Thyroid gland (tissue), 4 donors: ENCODE measurements around the gene HES3. TPM values are rescaled to one million over a fixed set of nuclear protein-coding genes. Genes with fewer than 3 reads are reported as not detected.

Source experiments
- DNase-seq, 2 donors: peaks; one replicate each; pipeline ENCODE4 v3.0.0-alpha.2; 2019
- H3K27ac ChIP-seq, 3 donors: fragments of 200-600 bp; sonication (generic); 1 replicate in 2 of 3; 2 replicates in 1 of 3; pipeline ENCODE4 v1.5.1; 2016 to 2019; ENCODE audit warnings: mild to moderate bottlenecking in 1 of 3, moderate library complexity in 1 of 3
- H3K27me3 ChIP-seq: fragments of 200-600 bp; sonication (generic); one replicate; pipeline ENCODE4 v1.5.1; 2019
- H3K36me3 ChIP-seq, 2 donors: fragments of 200-600 bp; sonication (generic); one replicate each; pipeline ENCODE4 v1.5.1; 2016 to 2019
- H3K4me1 ChIP-seq, 2 donors: fragments of 200-600 bp; sonication (generic); one replicate each; pipeline ENCODE4 v1.5.1; 2017 to 2019
- H3K4me3 ChIP-seq, 3 donors: fragments of 200-600 bp; sonication (generic); replicated peaks in 1 of 3; 1 replicate in 2 of 3; 2 replicates in 1 of 3; pipeline ENCODE4 v1.5.1; 2016; ENCODE audit warnings: mild to moderate bottlenecking in 1 of 3
- H3K9me3 ChIP-seq: fragments of 200-600 bp; sonication (generic); one replicate; pipeline ENCODE4 v1.5.1; 2017
- POLR2A ChIP-seq, 2 donors: fragments of 450-650 bp; IDR thresholded peaks; one replicate each; pipeline ENCODE4 v1.6.1; 2017; ENCODE audit warnings: antibody characterized with exemption in 2 of 2, mild to moderate bottlenecking in 2 of 2, moderate library complexity in 1 of 2
- WGBS, 2 donors: methylation state at CpG; one replicate each; pipeline ENCODE4 v1.1.5; 2017; 5-methylcytosine and 5-hydroxymethylcytosine counted together
- intact Hi-C: fragments of 100-400 bp; cut with DNase I; formaldehyde crosslinking; loops from one replicate; pipeline ENCODE4 v1.15.1; 2023
- total RNA-seq, 4 donors: library from RNA; depleted of rRNA; stranded (reverse); fragments of >200 nt; gene quantifications; one replicate each; pipeline ENCODE4 v1.2.3, GENCODE V29; 2016
- TF ChIP-seq, protein P1 (sequence below), 6 experiments: fragments of 200-600 bp in 3 of 6; fragments of 450-650 bp in 3 of 6; sonication (generic) in 3 of 6; IDR thresholded peaks; one replicate each; pipeline ENCODE4 v1.5.1; 2016 to 2019; ENCODE audit warnings: antibody characterized with exemption in 6 of 6, mild to moderate bottlenecking in 2 of 6, inconsistent platforms in 1 of 6, moderate library complexity in 1 of 6

Gene HES3
- total RNA-seq, 4 donors from 2014 or later, result not detected

DNA sequence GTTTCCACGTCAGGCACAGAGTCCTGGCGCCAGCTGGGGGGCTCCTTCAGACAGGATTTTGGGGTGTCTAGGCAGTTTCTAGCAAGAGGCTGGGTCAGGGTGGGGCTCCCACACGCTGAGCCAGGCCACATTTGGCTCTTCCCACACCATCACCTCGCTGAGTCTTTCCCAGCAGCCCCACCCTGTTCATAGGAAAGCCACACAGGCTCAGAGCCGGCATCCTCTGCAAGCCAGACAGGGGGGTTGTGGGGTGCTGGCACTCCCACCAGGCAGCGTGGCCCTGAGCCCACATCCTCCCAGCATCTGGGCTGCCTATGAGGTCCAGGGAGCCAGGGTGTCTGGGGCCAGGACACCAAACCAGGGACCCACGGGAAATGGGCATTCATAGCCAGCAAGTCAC lies 19.7 kb downstream of the HES3 start:
- Histone ChIP-seq H3K27ac (no peak overlapping the region), H3K36me3 (no peaks in the 10 kb centered on the region), H3K4me3 (no peak overlapping the region), H3K9me3 (no peaks in the 10 kb centered on the region), H3K27me3 (peaks cover 7% of the 10 kb centered on the region), H3K4me1 (peaks cover 7 to 25% of the 10 kb centered on the region in 2 donors)
- whole genome bisulfite sequencing, 2 donors, result 79 to 85% methylated on average over 5 to 6 of the region's 7 CpGs
- intact Hi-C loops, result no loop called here
- no peak for TF ChIP-seq POLR2A (IDR thresholded peaks at IDR 0.05)
- TF ChIP-seq, protein P1, sequence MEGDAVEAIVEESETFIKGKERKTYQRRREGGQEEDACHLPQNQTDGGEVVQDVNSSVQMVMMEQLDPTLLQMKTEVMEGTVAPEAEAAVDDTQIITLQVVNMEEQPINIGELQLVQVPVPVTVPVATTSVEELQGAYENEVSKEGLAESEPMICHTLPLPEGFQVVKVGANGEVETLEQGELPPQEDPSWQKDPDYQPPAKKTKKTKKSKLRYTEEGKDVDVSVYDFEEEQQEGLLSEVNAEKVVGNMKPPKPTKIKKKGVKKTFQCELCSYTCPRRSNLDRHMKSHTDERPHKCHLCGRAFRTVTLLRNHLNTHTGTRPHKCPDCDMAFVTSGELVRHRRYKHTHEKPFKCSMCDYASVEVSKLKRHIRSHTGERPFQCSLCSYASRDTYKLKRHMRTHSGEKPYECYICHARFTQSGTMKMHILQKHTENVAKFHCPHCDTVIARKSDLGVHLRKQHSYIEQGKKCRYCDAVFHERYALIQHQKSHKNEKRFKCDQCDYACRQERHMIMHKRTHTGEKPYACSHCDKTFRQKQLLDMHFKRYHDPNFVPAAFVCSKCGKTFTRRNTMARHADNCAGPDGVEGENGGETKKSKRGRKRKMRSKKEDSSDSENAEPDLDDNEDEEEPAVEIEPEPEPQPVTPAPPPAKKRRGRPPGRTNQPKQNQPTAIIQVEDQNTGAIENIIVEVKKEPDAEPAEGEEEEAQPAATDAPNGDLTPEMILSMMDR (IDR thresholded peaks at IDR 0.05), result no peak
- DNase-seq, result no peak

DNA sequence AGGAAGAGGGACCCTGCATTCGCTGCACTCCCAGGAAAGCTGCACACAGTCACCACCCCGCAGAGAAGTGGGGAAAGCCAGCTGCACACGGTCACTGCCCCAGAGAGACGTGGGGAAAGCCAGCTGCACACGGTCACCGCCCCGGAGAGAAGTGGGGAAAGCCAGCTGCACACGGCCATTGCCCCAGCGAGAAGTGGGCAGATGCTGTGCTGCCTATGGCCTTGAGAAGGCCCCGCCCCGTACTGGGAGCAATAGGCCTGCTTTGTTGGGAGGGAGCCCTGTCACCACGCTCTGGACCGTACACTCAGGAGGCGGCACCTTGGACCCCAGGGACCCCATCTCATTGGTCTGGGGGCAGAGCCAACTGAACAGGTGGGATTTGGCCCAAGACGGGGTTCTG lies 21.2 kb downstream of the HES3 start:
- Histone ChIP-seq H3K9me3 (no peaks in the 10 kb centered on the region), H3K27ac (no peak overlapping the region), H3K27me3 (peaks cover 7% of the 10 kb centered on the region), H3K4me1 (peaks cover 0 to 17% of the 10 kb centered on the region in 2 donors), H3K4me3 (no peak overlapping the region), H3K36me3 (no peaks in the 10 kb centered on the region)
- WGBS, 2 donors, result 86 to 95% methylated on average over 14 of the region's 15 CpGs
- DNase-seq, result no peak
- intact Hi-C loops, result no loop called here
- TF ChIP-seq, protein P1 (IDR thresholded peaks at IDR 0.05), result no peak
- no peak for TF ChIP-seq POLR2A (IDR thresholded peaks at IDR 0.05)

DNA sequence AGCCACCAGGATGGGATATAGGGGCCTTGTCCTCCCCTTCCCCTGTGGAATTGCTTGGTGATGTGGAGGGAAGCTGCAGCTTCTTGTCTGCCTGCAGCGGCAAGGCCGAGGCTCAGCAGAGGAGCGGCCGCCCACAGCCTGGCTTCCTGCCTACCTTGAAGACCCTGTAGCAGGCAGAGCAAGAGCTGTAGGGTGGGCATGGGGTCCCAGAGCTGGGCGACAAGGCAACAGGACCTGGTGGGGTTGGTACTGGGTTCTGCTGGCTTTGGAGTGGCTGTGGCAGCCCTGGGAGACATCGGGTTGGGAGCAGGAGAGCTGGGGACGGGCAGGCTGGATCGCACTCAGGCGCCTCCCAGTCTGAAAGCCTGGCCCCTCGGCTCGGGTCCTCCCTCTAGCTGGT lies 22.7 kb downstream of the HES3 start:
- WGBS, 2 donors, result 83 to 89% methylated on average over 10 to 11 of the region's 11 CpGs
- no peak for DNase-seq
- Histone ChIP-seq H3K27ac (no peak overlapping the region), H3K9me3 (no peaks in the 10 kb centered on the region), H3K4me1 (peaks cover 0 to 7% of the 10 kb centered on the region in 2 donors), H3K27me3 (no peaks in the 10 kb centered on the region), H3K4me3 (no peak overlapping the region), H3K36me3 (no peaks in the 10 kb centered on the region)
- intact Hi-C loops, result no loop called here
- TF ChIP-seq POLR2A (IDR thresholded peaks at IDR 0.05), result no peak
- TF ChIP-seq, protein P1 (IDR thresholded peaks at IDR 0.05), result no peak

DNA sequence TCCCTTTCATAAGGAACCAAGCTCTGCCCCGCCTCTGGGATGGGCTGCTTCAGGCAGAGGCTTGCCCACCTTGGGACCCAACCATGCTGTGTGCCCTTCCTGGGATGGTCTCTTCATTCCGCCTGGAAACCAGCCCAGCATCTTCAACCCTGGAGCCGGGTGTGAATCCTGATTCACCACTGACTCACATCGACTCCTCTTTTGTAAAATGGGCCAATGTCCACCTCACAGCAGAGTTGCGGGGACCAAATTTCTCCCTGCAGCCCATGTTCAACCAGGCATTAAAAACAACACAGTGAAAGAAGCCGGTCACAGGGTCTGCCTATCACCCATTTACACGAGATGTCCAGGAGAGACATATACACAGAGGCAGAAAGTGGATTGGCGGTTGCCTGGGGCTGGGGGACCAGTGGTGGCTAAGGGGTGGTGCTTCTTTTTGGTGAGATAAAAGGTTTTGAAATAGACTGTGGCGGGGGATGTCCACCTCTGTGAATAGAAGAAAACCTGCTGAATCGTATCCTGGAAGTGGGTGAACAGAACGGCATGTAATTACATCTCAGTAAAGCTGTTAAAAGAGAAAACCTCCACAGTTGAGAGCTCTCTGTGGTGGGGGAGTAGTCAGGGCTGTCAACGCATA lies 23.8 kb downstream of the HES3 start:
- H3K4me3 ChIP-seq, result no peak overlapping the region
- 71 to 77% methylated on average over 12 of the region's 12 CpGs for WGBS, 2 donors
- no peak for TF ChIP-seq POLR2A (IDR thresholded peaks at IDR 0.05)
- TF ChIP-seq, protein P1 (IDR thresholded peaks at IDR 0.05), result no peak
- H3K27me3 ChIP-seq, result no peaks in the 10 kb centered on the region
- no peaks in the 10 kb centered on the region for H3K9me3 ChIP-seq
- H3K27ac ChIP-seq, result no peak overlapping the region
- no peak for DNase-seq
- intact Hi-C loops, result no loop called here
- peaks cover 0 to 7% of the 10 kb centered on the region in 2 donors for H3K4me1 ChIP-seq
- H3K36me3 ChIP-seq, result no peaks in the 10 kb centered on the region

DNA sequence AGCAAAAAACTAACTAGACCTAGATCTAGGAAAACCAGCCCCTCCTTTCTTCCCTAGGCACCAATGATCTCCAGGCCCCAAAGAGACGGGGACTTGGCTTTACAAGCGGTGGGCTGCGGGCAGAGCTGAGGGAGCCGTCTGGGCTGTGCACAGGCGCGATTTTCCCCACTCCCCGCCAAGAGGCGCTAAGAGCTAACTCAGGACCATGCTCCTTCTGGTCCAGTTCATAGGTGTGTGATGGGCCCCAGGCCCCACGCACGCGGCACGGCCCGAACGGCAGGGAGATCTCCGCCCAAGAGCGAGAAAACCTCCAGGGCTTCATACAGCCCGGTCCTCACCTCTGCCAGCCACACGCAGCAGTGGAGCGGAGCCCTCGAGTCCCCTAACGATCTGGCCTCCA lies 24.4 kb downstream of the HES3 start:
- no peak for TF ChIP-seq POLR2A (IDR thresholded peaks at IDR 0.05)
- TF ChIP-seq, protein P1 (IDR thresholded peaks at IDR 0.05), result no peak
- Histone ChIP-seq H3K9me3 (no peaks in the 10 kb centered on the region), H3K27me3 (no peaks in the 10 kb centered on the region), H3K27ac (no peak overlapping the region), H3K36me3 (no peaks in the 10 kb centered on the region), H3K4me1 (peaks cover 0 to 5% of the 10 kb centered on the region in 2 donors), H3K4me3 (no peak overlapping the region)
- WGBS, 2 donors, result 56 to 79% methylated on average over 14 to 21 of the region's 21 CpGs
- intact Hi-C loops, result no loop called here
- DNase-seq, result no peak
